Ishikawa (cell line): ENCODE measurements around the gene FDXR.

Source experiments
- CREB1 ChIP-seq: IDR thresholded peaks from 2 replicates; pipeline ENCODE4 v1.6.1; 2012; ENCODE audit warnings: low read depth
- EGR1 ChIP-seq: IDR thresholded peaks from 2 replicates; pipeline ENCODE4 v1.6.1; 2012
- RAD21 ChIP-seq: IDR thresholded peaks from 2 replicates; pipeline ENCODE4 v1.6.1; 2012; ENCODE audit warnings: low read depth
- YY1 ChIP-seq: IDR thresholded peaks from 2 replicates; pipeline ENCODE4 v1.6.1; 2012; ENCODE audit warnings: low read depth
- TF ChIP-seq, protein P1 (sequence below): IDR thresholded peaks from 2 replicates; pipeline ENCODE4 v1.6.1; 2012; ENCODE audit warnings: low read depth, mild to moderate bottlenecking
- TF ChIP-seq, protein P2 (sequence below): IDR thresholded peaks from 2 replicates; pipeline ENCODE4 v1.6.1; 2012

DNA sequence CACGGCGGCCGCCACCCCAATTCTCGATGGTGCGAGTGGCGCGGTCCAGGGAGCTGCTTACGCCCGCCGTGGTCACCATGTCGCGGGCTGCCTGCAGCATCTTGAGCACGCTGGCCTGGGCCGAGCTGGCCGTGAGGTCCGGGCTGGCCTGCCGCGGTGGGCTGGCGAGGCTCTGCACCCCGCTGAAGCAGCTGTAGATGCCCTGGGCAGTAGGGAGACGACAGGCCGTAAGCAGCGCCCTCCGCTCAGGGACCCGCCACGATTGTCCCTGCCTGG is 29.5 kb downstream of the FDXR start:
- TF ChIP-seq YY1: no peak
- TF ChIP-seq, protein P1, sequence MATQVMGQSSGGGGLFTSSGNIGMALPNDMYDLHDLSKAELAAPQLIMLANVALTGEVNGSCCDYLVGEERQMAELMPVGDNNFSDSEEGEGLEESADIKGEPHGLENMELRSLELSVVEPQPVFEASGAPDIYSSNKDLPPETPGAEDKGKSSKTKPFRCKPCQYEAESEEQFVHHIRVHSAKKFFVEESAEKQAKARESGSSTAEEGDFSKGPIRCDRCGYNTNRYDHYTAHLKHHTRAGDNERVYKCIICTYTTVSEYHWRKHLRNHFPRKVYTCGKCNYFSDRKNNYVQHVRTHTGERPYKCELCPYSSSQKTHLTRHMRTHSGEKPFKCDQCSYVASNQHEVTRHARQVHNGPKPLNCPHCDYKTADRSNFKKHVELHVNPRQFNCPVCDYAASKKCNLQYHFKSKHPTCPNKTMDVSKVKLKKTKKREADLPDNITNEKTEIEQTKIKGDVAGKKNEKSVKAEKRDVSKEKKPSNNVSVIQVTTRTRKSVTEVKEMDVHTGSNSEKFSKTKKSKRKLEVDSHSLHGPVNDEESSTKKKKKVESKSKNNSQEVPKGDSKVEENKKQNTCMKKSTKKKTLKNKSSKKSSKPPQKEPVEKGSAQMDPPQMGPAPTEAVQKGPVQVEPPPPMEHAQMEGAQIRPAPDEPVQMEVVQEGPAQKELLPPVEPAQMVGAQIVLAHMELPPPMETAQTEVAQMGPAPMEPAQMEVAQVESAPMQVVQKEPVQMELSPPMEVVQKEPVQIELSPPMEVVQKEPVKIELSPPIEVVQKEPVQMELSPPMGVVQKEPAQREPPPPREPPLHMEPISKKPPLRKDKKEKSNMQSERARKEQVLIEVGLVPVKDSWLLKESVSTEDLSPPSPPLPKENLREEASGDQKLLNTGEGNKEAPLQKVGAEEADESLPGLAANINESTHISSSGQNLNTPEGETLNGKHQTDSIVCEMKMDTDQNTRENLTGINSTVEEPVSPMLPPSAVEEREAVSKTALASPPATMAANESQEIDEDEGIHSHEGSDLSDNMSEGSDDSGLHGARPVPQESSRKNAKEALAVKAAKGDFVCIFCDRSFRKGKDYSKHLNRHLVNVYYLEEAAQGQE: no peak
- no peak for TF ChIP-seq EGR1
- TF ChIP-seq, protein P2, sequence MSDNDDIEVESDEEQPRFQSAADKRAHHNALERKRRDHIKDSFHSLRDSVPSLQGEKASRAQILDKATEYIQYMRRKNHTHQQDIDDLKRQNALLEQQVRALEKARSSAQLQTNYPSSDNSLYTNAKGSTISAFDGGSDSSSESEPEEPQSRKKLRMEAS: no peak
- no peak for TF ChIP-seq RAD21
- no peak for TF ChIP-seq CREB1
